ENCODE results near the gene SPTBN2. TPM values are rescaled to one million over a fixed set of nuclear protein-coding genes. Genes with fewer than 3 reads are reported as not detected.
A peak's percentile ranks its signal among the peaks of the same experiment; 100 is the strongest.

The SPTBN2 gene
- total RNA-seq, 1 experiment from 2014 or later: 40.7 TPM

DNA sequence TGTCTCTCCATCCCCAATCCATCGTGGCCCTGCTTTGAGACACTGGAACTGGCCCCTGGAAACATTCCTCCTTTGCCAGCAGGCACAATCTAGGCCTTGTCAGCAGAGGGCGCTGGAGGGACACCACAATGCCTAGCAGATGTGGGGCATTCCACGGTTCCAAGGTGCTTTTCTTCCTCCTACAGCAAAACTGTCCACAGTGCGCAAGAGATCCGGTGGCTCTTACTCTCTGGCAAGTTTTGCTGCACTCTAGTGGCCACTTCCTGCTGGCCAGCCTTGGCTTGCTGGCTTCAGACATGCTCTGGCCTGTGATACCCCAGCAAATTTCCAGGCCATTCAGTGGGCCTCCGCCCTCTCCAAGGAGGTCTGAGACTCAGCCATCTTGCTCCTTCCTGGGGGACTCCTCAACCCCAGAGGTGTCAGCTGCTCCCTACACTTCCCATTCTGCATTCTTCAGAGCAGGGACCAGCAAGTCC, 34.2 kb downstream of the SPTBN2 start (continued):
- no peak; the same call in 1 of the 2 replicates for TF ChIP-seq ARID4B (CRISPR knock-in tag; IDR thresholded peaks at IDR 0.05; ENCODE audit: borderline replicate concordance)
- TF ChIP-seq PRRX2 (CRISPR knock-in tag; IDR thresholded peaks at IDR 0.05): no peak
- no peak for TF ChIP-seq GRHL2 (CRISPR knock-in tag; IDR thresholded peaks at IDR 0.05; ENCODE audit: insufficient replicate concordance, severe bottlenecking)
- TF ChIP-seq FOXJ3 (CRISPR knock-in tag; IDR thresholded peaks at IDR 0.05; ENCODE audit: borderline replicate concordance): no peak
- TF ChIP-seq GABPB1 (CRISPR knock-in tag; IDR thresholded peaks at IDR 0.05): no peak
- no peak for TF ChIP-seq E2F1 (CRISPR knock-in tag; IDR thresholded peaks at IDR 0.05)
- no peak for TF ChIP-seq ZNF121 (CRISPR knock-in tag; IDR thresholded peaks at IDR 0.05)
- TF ChIP-seq TEAD1 (CRISPR knock-in tag; IDR thresholded peaks at IDR 0.05): peak; percentile 75; the same call in 1 of the 2 replicates

- Mint-ChIP-seq H3K27ac (0 out of 2 replicates have a peak overlapping the region, but pooled peaks have one; percentile 7), H3K9me3 (no peaks in the 10 kb centered on the region), H3K4me3 (no peak overlapping the region), H3K27me3 (ENCODE audit: low read depth) (no peaks in the 10 kb centered on the region), H3K4me1 (no peaks in the 10 kb centered on the region), H3K36me3 (peaks cover 20% of the 10 kb centered on the region)
- ATAC-seq (no peak), DNase-seq (ENCODE audit: low spot score) (no peak)
- ChIA-PET POLR2A (no interaction called here), CTCF (interaction anchor here (0.6 to 0.7 kb wide), 3 partner anchors 17 to 148 kb away, joined by 3 read pairs; no protein-coding TSS in a partner anchor)
- no peak for TF ChIP-seq ZNF425 (CRISPR knock-in tag; conservative IDR thresholded peaks at IDR 0.05)
- TF ChIP-seq, protein P1, sequence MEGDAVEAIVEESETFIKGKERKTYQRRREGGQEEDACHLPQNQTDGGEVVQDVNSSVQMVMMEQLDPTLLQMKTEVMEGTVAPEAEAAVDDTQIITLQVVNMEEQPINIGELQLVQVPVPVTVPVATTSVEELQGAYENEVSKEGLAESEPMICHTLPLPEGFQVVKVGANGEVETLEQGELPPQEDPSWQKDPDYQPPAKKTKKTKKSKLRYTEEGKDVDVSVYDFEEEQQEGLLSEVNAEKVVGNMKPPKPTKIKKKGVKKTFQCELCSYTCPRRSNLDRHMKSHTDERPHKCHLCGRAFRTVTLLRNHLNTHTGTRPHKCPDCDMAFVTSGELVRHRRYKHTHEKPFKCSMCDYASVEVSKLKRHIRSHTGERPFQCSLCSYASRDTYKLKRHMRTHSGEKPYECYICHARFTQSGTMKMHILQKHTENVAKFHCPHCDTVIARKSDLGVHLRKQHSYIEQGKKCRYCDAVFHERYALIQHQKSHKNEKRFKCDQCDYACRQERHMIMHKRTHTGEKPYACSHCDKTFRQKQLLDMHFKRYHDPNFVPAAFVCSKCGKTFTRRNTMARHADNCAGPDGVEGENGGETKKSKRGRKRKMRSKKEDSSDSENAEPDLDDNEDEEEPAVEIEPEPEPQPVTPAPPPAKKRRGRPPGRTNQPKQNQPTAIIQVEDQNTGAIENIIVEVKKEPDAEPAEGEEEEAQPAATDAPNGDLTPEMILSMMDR (IDR thresholded peaks at IDR 0.05): no peak
- TF ChIP-seq, protein P2, sequence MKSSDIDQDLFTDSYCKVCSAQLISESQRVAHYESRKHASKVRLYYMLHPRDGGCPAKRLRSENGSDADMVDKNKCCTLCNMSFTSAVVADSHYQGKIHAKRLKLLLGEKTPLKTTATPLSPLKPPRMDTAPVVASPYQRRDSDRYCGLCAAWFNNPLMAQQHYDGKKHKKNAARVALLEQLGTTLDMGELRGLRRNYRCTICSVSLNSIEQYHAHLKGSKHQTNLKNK (CRISPR knock-in tag; IDR thresholded peaks at IDR 0.05): no peak
- no peak for TF ChIP-seq NR3C1 (CRISPR knock-in tag; conservative IDR thresholded peaks at IDR 0.05; ENCODE audit: low read depth)
- no peak for TF ChIP-seq CREM (CRISPR knock-in tag; IDR thresholded peaks at IDR 0.05)
- TF ChIP-seq MYBL2 (CRISPR knock-in tag; IDR thresholded peaks at IDR 0.05): no peak
- TF ChIP-seq ZSCAN18 (CRISPR knock-in tag; IDR thresholded peaks at IDR 0.05): no peak
- TF ChIP-seq HMGA2 (CRISPR knock-in tag; IDR thresholded peaks at IDR 0.05): no peak
- TF ChIP-seq, protein P3, sequence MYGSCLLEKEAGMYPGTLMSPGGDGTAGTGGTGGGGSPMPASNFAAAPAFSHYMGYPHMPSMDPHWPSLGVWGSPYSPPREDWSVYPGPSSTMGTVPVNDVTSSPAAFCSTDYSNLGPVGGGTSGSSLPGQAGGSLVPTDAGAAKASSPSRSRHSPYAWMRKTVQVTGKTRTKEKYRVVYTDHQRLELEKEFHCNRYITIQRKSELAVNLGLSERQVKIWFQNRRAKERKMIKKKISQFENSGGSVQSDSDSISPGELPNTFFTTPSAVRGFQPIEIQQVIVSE (CRISPR knock-in tag; IDR thresholded peaks at IDR 0.05; ENCODE audit: borderline replicate concordance): no peak
These were observed 35.0 kb downstream of the SPTBN2 start for GRCh38 chr11:66694056-66694410.

Data from WTC11 (cell line).